Gastrocnemius medialis (tissue), 4 donors: ENCODE results near the gene IGF2BP3. TPM values are rescaled to one million over a fixed set of nuclear protein-coding genes. Genes with fewer than 3 reads are reported as not detected.
"Not testable (repeated sequence)": the region's sequence is repeated elsewhere in the genome, so short reads cannot be mapped to it uniquely, and the experiment has no call there.

Experiments used
- ATAC-seq, 2 donors: fragments of 150-250 bp; one replicate each; pipeline ENCODE4 v1.9.1; 2016
- DNase-seq, 2 donors: peaks; one replicate each; pipeline ENCODE4 v3.0.0-alpha.2; 2019
- H3K27ac ChIP-seq, 4 donors: fragments of 200-600 bp; sonication (generic); 1 replicate in 1 of 4; 2 replicates in 3 of 4; pipeline ENCODE4 v1.5.1; 2016 to 2018; ENCODE audit warnings: mild to moderate bottlenecking in 2 of 4, moderate library complexity in 1 of 4
- H3K27me3 ChIP-seq, 3 donors: fragments of 200-600 bp; sonication (generic) in 2 of 3; 1 replicate in 1 of 3; 2 replicates in 2 of 3; pipeline versions ENCODE4 v1.5.1 to v1.6.0; 2016 to 2019; ENCODE audit warnings: mild to moderate bottlenecking in 1 of 3, moderate library complexity in 1 of 3
- H3K36me3 ChIP-seq, 2 donors: fragments of 200-600 bp; sonication (generic) in 1 of 2; one replicate each; pipeline ENCODE4 v1.5.1; 2017 to 2018
- H3K4me1 ChIP-seq, 2 donors: fragments of 200-600 bp; sonication (generic) in 1 of 2; one replicate each; pipeline ENCODE4 v1.5.1; 2016 to 2017; ENCODE audit warnings: mild to moderate bottlenecking in 2 of 2
- H3K4me3 ChIP-seq, 4 donors: fragments of 200-600 bp; sonication (generic) in 3 of 4; 1 replicate in 1 of 4; 2 replicates in 3 of 4; pipeline ENCODE4 v1.5.1; 2016 to 2019; ENCODE audit warnings: mild to moderate bottlenecking in 2 of 4
- H3K9me3 ChIP-seq, 3 donors: fragments of 200-600 bp; sonication (generic) in 2 of 3; 1 replicate in 1 of 3; 2 replicates in 2 of 3; pipeline ENCODE4 v1.5.1; 2016 to 2019
- CTCF ChIP-seq, 5 experiments: fragments of 450-650 bp in 3 of 5; fragments of 200-600 bp in 2 of 5; sonication (generic) in 2 of 5; IDR thresholded peaks in 4 of 5; conservative IDR thresholded peaks in 1 of 5; 1 replicate in 4 of 5; 2 replicates in 1 of 5; pipeline ENCODE4 v1.5.1; 2016 to 2019; ENCODE audit warnings: antibody characterized with exemption in 5 of 5, mild to moderate bottlenecking in 3 of 5, moderate library complexity in 3 of 5
- POLR2A ChIP-seq, 2 donors: fragments of 450-650 bp; IDR thresholded peaks; one replicate each; pipeline ENCODE4 v1.6.1; 2017; ENCODE audit warnings: antibody characterized with exemption in 2 of 2, mild to moderate bottlenecking in 2 of 2, moderate library complexity in 2 of 2
- in situ Hi-C, 4 donors: fragments of 200-750 bp; cut with MboI; loops; one replicate each; pipeline versions ENCODE4 v1.15.0 to v1.8.0; 2017; ENCODE audit warnings: low sequenced_read_pairs in 4 of 4
- intact Hi-C: fragments of 100-400 bp; cut with DNase I; formaldehyde crosslinking; loops from one replicate; pipeline ENCODE4 v1.15.1; 2023; ENCODE audit warnings: low total_unique reads
- total RNA-seq, 4 donors: library from RNA; depleted of rRNA; stranded (reverse); fragments of >200 nt; gene quantifications; one replicate each; pipeline versions ENCODE4 v1.1.0 to v1.2.3, GENCODE V29; 2016

IGF2BP3 gene
- total RNA-seq, 4 donors from 2014 or later: 0.51 TPM; not detected in 3

GRCh38 chr7:23415198-23415597 is 55.1 kb downstream of the IGF2BP3 start:
- TF ChIP-seq POLR2A (IDR thresholded peaks at IDR 0.05) (no peak), CTCF (IDR thresholded peaks at IDR 0.05 in 4 of 5, conservative IDR thresholded peaks at IDR 0.05 in 1 of 5) (no peak)
- Histone ChIP-seq H3K4me3 (no peak overlapping the region), H3K36me3 (no peaks in the 10 kb centered on the region), H3K4me1 (no peaks in the 10 kb centered on the region), H3K27ac (no peak overlapping the region), H3K27me3 (no peaks in the 10 kb centered on the region), H3K9me3 (no peaks in the 10 kb centered on the region)
- intact Hi-C loops: no loop called here
- DNase-seq (no peak), ATAC-seq (no peak)
- in situ Hi-C loops: no loop called here

- no peak for TF ChIP-seq CTCF (IDR thresholded peaks at IDR 0.05 in 4 of 5, conservative IDR thresholded peaks at IDR 0.05 in 1 of 5)
- TF ChIP-seq POLR2A (IDR thresholded peaks at IDR 0.05): no peak
- no peak for DNase-seq
- intact Hi-C loops (no loop called here), in situ Hi-C loops (no loop called here)
- ATAC-seq: no peak
- H3K4me1 ChIP-seq: no peaks in the 10 kb centered on the region
- H3K27me3 ChIP-seq: no peaks in the 10 kb centered on the region
- no peaks in the 10 kb centered on the region for H3K36me3 ChIP-seq
- no peaks in the 10 kb centered on the region for H3K9me3 ChIP-seq
- no peak overlapping the region for H3K4me3 ChIP-seq
- H3K27ac ChIP-seq: no peak overlapping the region
These were observed 59.7 kb downstream of the IGF2BP3 start for GRCh38 chr7:23410446-23411183.

GRCh38 chr7:23406564-23406963 is 63.7 kb downstream of the IGF2BP3 start:
- H3K27me3 ChIP-seq, H3K9me3 ChIP-seq, H3K36me3 ChIP-seq, ATAC-seq, in situ Hi-C loops, DNase-seq, H3K4me1 ChIP-seq, intact Hi-C loops, H3K4me3 ChIP-seq, H3K27ac ChIP-seq: not testable (repeated sequence)

GRCh38 chr7:23405240-23405618 is 65.1 kb downstream of the IGF2BP3 start:
- TF ChIP-seq CTCF (IDR thresholded peaks at IDR 0.05 in 4 of 5, conservative IDR thresholded peaks at IDR 0.05 in 1 of 5): no peak
- no peak for TF ChIP-seq POLR2A (IDR thresholded peaks at IDR 0.05)
- ATAC-seq (no peak), DNase-seq (no peak)
- no peaks in the 10 kb centered on the region for H3K9me3 ChIP-seq
- H3K27me3 ChIP-seq: no peaks in the 10 kb centered on the region
- in situ Hi-C loops (no loop called here), intact Hi-C loops (no loop called here)
- no peaks in the 10 kb centered on the region for H3K36me3 ChIP-seq
- no peak overlapping the region for H3K4me3 ChIP-seq
- no peaks in the 10 kb centered on the region for H3K4me1 ChIP-seq
- H3K27ac ChIP-seq: no peak overlapping the region

GRCh38 chr7:23404546-23405239 is 65.6 kb downstream of the IGF2BP3 start:
- DNase-seq (no peak), ATAC-seq (no peak)
- Histone ChIP-seq H3K9me3 (no peaks in the 10 kb centered on the region), H3K27me3 (no peaks in the 10 kb centered on the region), H3K27ac (no peak overlapping the region), H3K36me3 (no peaks in the 10 kb centered on the region), H3K4me3 (no peak overlapping the region), H3K4me1 (no peaks in the 10 kb centered on the region)
- in situ Hi-C loops: no loop called here
- TF ChIP-seq POLR2A (IDR thresholded peaks at IDR 0.05) (no peak), CTCF (IDR thresholded peaks at IDR 0.05 in 4 of 5, conservative IDR thresholded peaks at IDR 0.05 in 1 of 5) (no peak)
- intact Hi-C loops: no loop called here
